ENCODE results near the gene NSMCE4A.
"Not testable (repeated sequence)": the region's sequence is repeated elsewhere in the genome, so short reads cannot be mapped to it uniquely, and the experiment has no call there.

The NSMCE4A gene

GRCh38 chr10:122014652-122015248 is 39.7 kb upstream of the NSMCE4A start:
- FAIRE-seq = no peak

GRCh38 chr10:122013311-122013780 is 38.3 kb upstream of the NSMCE4A start:
- FAIRE-seq = no peak
- no peak for DNase-seq (ENCODE audit: insufficient read length, low spot score)
- no peak for TF ChIP-seq SPI1 (IDR thresholded peaks at IDR 0.05; ENCODE audit: low read depth, low read length)
- TF ChIP-seq TAF1 (IDR thresholded peaks at IDR 0.05; ENCODE audit: low read depth, low read length) = no peak
- TF ChIP-seq POLR2A (IDR thresholded peaks at IDR 0.05; ENCODE audit: low read depth, low read length) = no peak

More at GRCh38 chr10:122014652-122015248, 39.7 kb upstream of the NSMCE4A start:
- DNase-seq (ENCODE audit: insufficient read length, low spot score) = no peak
- TF ChIP-seq SPI1 (IDR thresholded peaks at IDR 0.05; ENCODE audit: low read depth, low read length) = no peak
- no peak for TF ChIP-seq TAF1 (IDR thresholded peaks at IDR 0.05; ENCODE audit: low read depth, low read length)
- no peak for TF ChIP-seq POLR2AphosphoS5 (IDR thresholded peaks at IDR 0.05; ENCODE audit: low read depth, low read length)
- no peak for TF ChIP-seq POU2F2 (IDR thresholded peaks at IDR 0.05; ENCODE audit: low read depth, low read length)
- TF ChIP-seq POLR2A (IDR thresholded peaks at IDR 0.05; ENCODE audit: low read depth, low read length) = no peak
- no peak for TF ChIP-seq PAX5 (IDR thresholded peaks at IDR 0.05; ENCODE audit: insufficient read depth, low read length, severe bottlenecking)

GRCh38 chr10:122012731-122013130 is 37.7 kb upstream of the NSMCE4A start:
- FAIRE-seq (no peak), DNase-seq (ENCODE audit: insufficient read length, low spot score) (no peak)
- TF ChIP-seq POLR2AphosphoS5 (IDR thresholded peaks at IDR 0.05; ENCODE audit: low read depth, low read length) = no peak
- TF ChIP-seq POU2F2 (IDR thresholded peaks at IDR 0.05; ENCODE audit: low read depth, low read length) = no peak
- no peak for TF ChIP-seq PAX5 (IDR thresholded peaks at IDR 0.05; ENCODE audit: insufficient read depth, low read length, severe bottlenecking)
- no peak for TF ChIP-seq SPI1 (IDR thresholded peaks at IDR 0.05; ENCODE audit: low read depth, low read length)
- TF ChIP-seq POLR2A (IDR thresholded peaks at IDR 0.05; ENCODE audit: low read depth, low read length) = no peak
- no peak for TF ChIP-seq TAF1 (IDR thresholded peaks at IDR 0.05; ENCODE audit: low read depth, low read length)

- no peak for DNase-seq (ENCODE audit: insufficient read length, low spot score)
- TF ChIP-seq SPI1 (IDR thresholded peaks at IDR 0.05; ENCODE audit: low read depth, low read length) = no peak
- FAIRE-seq = no peak
Observed at GRCh38 chr10:122010405-122011050, 35.5 kb upstream of the NSMCE4A start.

- TF ChIP-seq SPI1 (IDR thresholded peaks at IDR 0.05; ENCODE audit: low read depth, low read length) = no peak
- no peak for TF ChIP-seq POLR2A (IDR thresholded peaks at IDR 0.05; ENCODE audit: low read depth, low read length)
- TF ChIP-seq PAX5 (IDR thresholded peaks at IDR 0.05; ENCODE audit: insufficient read depth, low read length, severe bottlenecking) = no peak
- no peak for TF ChIP-seq POLR2AphosphoS5 (IDR thresholded peaks at IDR 0.05; ENCODE audit: low read depth, low read length)
- no peak for TF ChIP-seq TAF1 (IDR thresholded peaks at IDR 0.05; ENCODE audit: low read depth, low read length)
- no peak for TF ChIP-seq POU2F2 (IDR thresholded peaks at IDR 0.05; ENCODE audit: low read depth, low read length)
- FAIRE-seq (no peak), DNase-seq (ENCODE audit: insufficient read length, low spot score) (no peak)
Observed at GRCh38 chr10:122007415-122007814, 32.4 kb upstream of the NSMCE4A start.

- no peak for FAIRE-seq
- TF ChIP-seq SPI1 (IDR thresholded peaks at IDR 0.05; ENCODE audit: low read depth, low read length) (no peak), POLR2A (IDR thresholded peaks at IDR 0.05; ENCODE audit: low read depth, low read length) (no peak), POLR2AphosphoS5 (IDR thresholded peaks at IDR 0.05; ENCODE audit: low read depth, low read length) (no peak), POU2F2 (IDR thresholded peaks at IDR 0.05; ENCODE audit: low read depth, low read length) (no peak), PAX5 (IDR thresholded peaks at IDR 0.05; ENCODE audit: insufficient read depth, low read length, severe bottlenecking) (no peak), TAF1 (IDR thresholded peaks at IDR 0.05; ENCODE audit: low read depth, low read length) (no peak)
- DNase-seq (ENCODE audit: insufficient read length, low spot score) = no peak
Observed at GRCh38 chr10:122001698-122002097, 26.7 kb upstream of the NSMCE4A start.

GRCh38 chr10:121999301-121999700 is 24.3 kb upstream of the NSMCE4A start:
- TF ChIP-seq TAF1 (IDR thresholded peaks at IDR 0.05; ENCODE audit: low read depth, low read length) = no peak
- no peak for TF ChIP-seq POLR2AphosphoS5 (IDR thresholded peaks at IDR 0.05; ENCODE audit: low read depth, low read length)
- TF ChIP-seq POLR2A (IDR thresholded peaks at IDR 0.05; ENCODE audit: low read depth, low read length) = no peak
- DNase-seq (ENCODE audit: insufficient read length, low spot score) (no peak), FAIRE-seq (no peak)

- no peak for FAIRE-seq
- DNase-seq (ENCODE audit: insufficient read length, low spot score) = no peak
Observed at GRCh38 chr10:121998462-121998861, 23.4 kb upstream of the NSMCE4A start.

GRCh38 chr10:121994429-121994941 is 19.5 kb upstream of the NSMCE4A start:
- no peak for DNase-seq (ENCODE audit: insufficient read length, low spot score)
- FAIRE-seq = no peak

More at GRCh38 chr10:121998462-121998861, 23.4 kb upstream of the NSMCE4A start:
- TF ChIP-seq POU2F2 (IDR thresholded peaks at IDR 0.05; ENCODE audit: low read depth, low read length) (no peak), TAF1 (IDR thresholded peaks at IDR 0.05; ENCODE audit: low read depth, low read length) (no peak), PAX5 (IDR thresholded peaks at IDR 0.05; ENCODE audit: insufficient read depth, low read length, severe bottlenecking) (no peak), SPI1 (IDR thresholded peaks at IDR 0.05; ENCODE audit: low read depth, low read length) (no peak), POLR2AphosphoS5 (IDR thresholded peaks at IDR 0.05; ENCODE audit: low read depth, low read length) (no peak), POLR2A (IDR thresholded peaks at IDR 0.05; ENCODE audit: low read depth, low read length) (no peak)

GRCh38 chr10:121991727-121992126 is 16.7 kb upstream of the NSMCE4A start:
- FAIRE-seq; DNase-seq (ENCODE audit: insufficient read length, low spot score): not testable (repeated sequence)

More at GRCh38 chr10:121994429-121994941, 19.5 kb upstream of the NSMCE4A start:
- TF ChIP-seq POU2F2 (IDR thresholded peaks at IDR 0.05; ENCODE audit: low read depth, low read length) (no peak), SPI1 (IDR thresholded peaks at IDR 0.05; ENCODE audit: low read depth, low read length) (no peak), TAF1 (IDR thresholded peaks at IDR 0.05; ENCODE audit: low read depth, low read length) (no peak), POLR2A (IDR thresholded peaks at IDR 0.05; ENCODE audit: low read depth, low read length) (no peak), PAX5 (IDR thresholded peaks at IDR 0.05; ENCODE audit: insufficient read depth, low read length, severe bottlenecking) (no peak), POLR2AphosphoS5 (IDR thresholded peaks at IDR 0.05; ENCODE audit: low read depth, low read length) (no peak)

Data from GM12891 (cell line).